Esophagus muscularis mucosa (tissue), 4 donors: ENCODE results near the gene ITPR2. TPM values are rescaled to one million over a fixed set of nuclear protein-coding genes. Genes with fewer than 3 reads are reported as not detected.

Experiments
- DNase-seq: peaks from one replicate; pipeline ENCODE4 v3.0.0-alpha.2; 2017; ENCODE audit errors: extremely low spot score
- H3K27ac ChIP-seq, 4 donors: fragments of 200-600 bp; sonication (generic); replicated peaks in 1 of 4; 1 replicate in 3 of 4; 2 replicates in 1 of 4; pipeline ENCODE4 v1.5.1; 2016 to 2019; ENCODE audit warnings: mild to moderate bottlenecking in 1 of 4
- H3K27me3 ChIP-seq, 4 donors: fragments of 200-600 bp; sonication (generic); one replicate each; pipeline versions ENCODE4 v1.5.1 to v1.6.0; 2016 to 2019
- H3K36me3 ChIP-seq, 4 donors: fragments of 200-600 bp; sonication (generic); one replicate each; pipeline ENCODE4 v1.5.1; 2016 to 2019
- H3K4me1 ChIP-seq, 4 donors: fragments of 200-600 bp; sonication (generic); one replicate each; pipeline ENCODE4 v1.5.1; 2016 to 2019
- H3K4me3 ChIP-seq, 4 donors: fragments of 200-600 bp; sonication (generic); 1 replicate in 2 of 4; 2 replicates in 2 of 4; pipeline ENCODE4 v1.5.1; 2016 to 2019; ENCODE audit warnings: mild to moderate bottlenecking in 4 of 4, moderate library complexity in 1 of 4
- H3K9me3 ChIP-seq, 4 donors: fragments of 200-600 bp; sonication (generic); 1 replicate in 3 of 4; 2 replicates in 1 of 4; pipeline ENCODE4 v1.5.1; 2016 to 2019
- CTCF ChIP-seq, 3 experiments: fragments of 200-600 bp in 2 of 3; fragments of 450-650 bp in 1 of 3; sonication (generic) in 2 of 3; IDR thresholded peaks; one replicate each; pipeline ENCODE4 v1.5.1; 2017 to 2019; ENCODE audit warnings: antibody characterized with exemption in 3 of 3, mild to moderate bottlenecking in 2 of 3, moderate library complexity in 1 of 3
- EP300 ChIP-seq: sonication (generic); formaldehyde crosslinking; IDR thresholded peaks from one replicate; pipeline ENCODE4 v1.6.1; 2017; ENCODE audit warnings: antibody characterized with exemption
- POLR2A ChIP-seq: fragments of 450-650 bp; IDR thresholded peaks from one replicate; pipeline ENCODE4 v1.6.1; 2017; ENCODE audit warnings: antibody characterized with exemption, moderate library complexity, mild to moderate bottlenecking, low read depth
- POLR2AphosphoS5 ChIP-seq, 2 donors: sonication (generic); formaldehyde crosslinking; IDR thresholded peaks; one replicate each; pipeline ENCODE4 v1.6.1; 2017; ENCODE audit warnings: antibody characterized with exemption in 2 of 2
- whole genome bisulfite sequencing: methylation state at CpG from one replicate; pipeline ENCODE4 v1.1.5; 2018; 5-methylcytosine and 5-hydroxymethylcytosine counted together
- intact Hi-C: fragments of 100-400 bp; cut with DNase I; formaldehyde crosslinking; loops from one replicate; pipeline ENCODE4 v1.15.1; 2023
- total RNA-seq, 4 donors: library from RNA; depleted of rRNA; stranded (reverse); fragments of >200 nt; gene quantifications; one replicate each; pipeline versions ENCODE4 v1.1.0 to v1.2.1, GENCODE V29; 2016

ITPR2 gene
- total RNA-seq, 4 donors from 2014 or later: 23.7 to 26.6 (median 25.4) TPM

GRCh38 chr12:26546535-26547314 is 286.3 kb downstream of the ITPR2 start:
- TF ChIP-seq CTCF (IDR thresholded peaks at IDR 0.05): no peak
- TF ChIP-seq POLR2A: no peak
- TF ChIP-seq POLR2AphosphoS5 (IDR thresholded peaks at IDR 0.05): no peak
- TF ChIP-seq EP300: no peak
- H3K9me3 ChIP-seq: no peaks in the 10 kb centered on the region
- H3K4me1 ChIP-seq: no peaks in the 10 kb centered on the region
- no peak overlapping the region for H3K27ac ChIP-seq
- DNase-seq: no peak
- 94% methylated on average over 3 of the region's 3 CpGs for WGBS
- intact Hi-C loops: no loop called here
- H3K27me3 ChIP-seq: no peaks in the 10 kb centered on the region
- H3K4me3 ChIP-seq: no peak overlapping the region
- peaks cover 0 to 3% (median 0%) of the 10 kb centered on the region in 4 donors for H3K36me3 ChIP-seq

GRCh38 chr12:26539131-26539530 is 293.9 kb downstream of the ITPR2 start:
- no peak overlapping the region for H3K4me3 ChIP-seq
- no peaks in the 10 kb centered on the region for H3K36me3 ChIP-seq
- no peak for DNase-seq
- TF ChIP-seq EP300 (no peak), POLR2A (no peak), CTCF (IDR thresholded peaks at IDR 0.05) (no peak), POLR2AphosphoS5 (IDR thresholded peaks at IDR 0.05) (no peak)
- intact Hi-C loops: no loop called here
- H3K9me3 ChIP-seq: no peaks in the 10 kb centered on the region
- 98% methylated on average over 4 of the region's 4 CpGs for WGBS
- H3K27me3 ChIP-seq: no peaks in the 10 kb centered on the region
- no peak overlapping the region for H3K27ac ChIP-seq
- no peaks in the 10 kb centered on the region for H3K4me1 ChIP-seq

- TF ChIP-seq POLR2AphosphoS5 (IDR thresholded peaks at IDR 0.05): no peak
- TF ChIP-seq CTCF (IDR thresholded peaks at IDR 0.05): no peak
- Histone ChIP-seq H3K9me3 (no peaks in the 10 kb centered on the region), H3K27ac (no peak overlapping the region), H3K4me3 (no peak overlapping the region), H3K36me3 (no peaks in the 10 kb centered on the region), H3K27me3 (no peaks in the 10 kb centered on the region), H3K4me1 (no peaks in the 10 kb centered on the region)
- no peak for DNase-seq
- intact Hi-C loops: no loop called here
- 95% methylated on average over 3 of the region's 3 CpGs for WGBS
Observed at GRCh38 chr12:26537651-26538050, 295.3 kb downstream of the ITPR2 start.

- Histone ChIP-seq H3K27ac (no peak overlapping the region), H3K36me3 (no peaks in the 10 kb centered on the region), H3K9me3 (no peaks in the 10 kb centered on the region), H3K27me3 (no peaks in the 10 kb centered on the region), H3K4me1 (no peaks in the 10 kb centered on the region), H3K4me3 (no peak overlapping the region)
- intact Hi-C loops: no loop called here
- WGBS: 95% methylated on average over 2 of the region's 2 CpGs
- no peak for DNase-seq
- TF ChIP-seq POLR2A (no peak), EP300 (no peak), CTCF (IDR thresholded peaks at IDR 0.05) (no peak), POLR2AphosphoS5 (IDR thresholded peaks at IDR 0.05) (no peak)
Observed at GRCh38 chr12:26537126-26537525, 295.9 kb downstream of the ITPR2 start.

GRCh38 chr12:26535826-26536225 is 297.2 kb downstream of the ITPR2 start:
- no peaks in the 10 kb centered on the region for H3K4me1 ChIP-seq
- 83% methylated on average over 4 of the region's 4 CpGs for WGBS
- H3K9me3 ChIP-seq: no peaks in the 10 kb centered on the region
- no peak overlapping the region for H3K4me3 ChIP-seq
- no peaks in the 10 kb centered on the region for H3K36me3 ChIP-seq
- DNase-seq: no peak
- TF ChIP-seq POLR2AphosphoS5 (IDR thresholded peaks at IDR 0.05) (no peak), CTCF (IDR thresholded peaks at IDR 0.05) (no peak), EP300 (no peak), POLR2A (no peak)
- H3K27ac ChIP-seq: no peak overlapping the region
- no peaks in the 10 kb centered on the region for H3K27me3 ChIP-seq
- intact Hi-C loops: no loop called here
